ENCODE measurements around the gene ZNF333.

DNA sequence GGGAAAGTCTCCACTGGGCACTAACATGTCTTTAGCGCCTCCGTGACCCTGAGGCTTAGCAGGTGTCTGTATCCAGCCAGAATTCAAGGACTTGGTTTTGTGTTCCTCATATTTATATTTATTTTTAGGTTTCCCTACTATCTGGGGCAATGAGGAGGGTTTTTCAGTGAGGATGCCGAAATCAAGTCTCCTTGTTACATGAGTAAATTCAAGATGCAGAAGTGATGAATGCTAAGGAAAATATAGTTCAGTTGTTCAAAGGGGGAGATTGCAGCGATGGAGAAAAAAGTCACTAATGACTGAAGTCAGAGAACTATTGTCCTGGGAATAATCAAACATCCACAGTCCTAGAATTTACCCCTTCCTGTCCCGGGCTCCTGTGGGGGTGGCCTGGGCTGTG lies 89.3 kb downstream of the ZNF333 start:
- TF ChIP-seq POLR2AphosphoS5 (IDR thresholded peaks at IDR 0.05; ENCODE audit: low read depth, low read length) (no peak), POLR2A (IDR thresholded peaks at IDR 0.05; ENCODE audit: low read depth, low read length) (no peak)
